Breast epithelium (tissue), 4 donors: ENCODE measurements around the gene IMMT. TPM values are rescaled to one million over a fixed set of nuclear protein-coding genes. Genes with fewer than 3 reads are reported as not detected.
"Not testable (repeated sequence)": the region's sequence is repeated elsewhere in the genome, so short reads cannot be mapped to it uniquely, and the experiment has no call there.

Experiments used
- DNase-seq, 2 donors: peaks; one replicate each; pipeline ENCODE4 v3.0.0-alpha.2; 2019; ENCODE audit warnings: low spot score in 2 of 2
- H3K27ac ChIP-seq, 2 donors: fragments of 200-600 bp; sonication (generic) in 1 of 2; one replicate each; pipeline ENCODE4 v1.5.1; 2016 to 2019; ENCODE audit warnings: mild to moderate bottlenecking in 1 of 2
- H3K27me3 ChIP-seq, 2 donors: fragments of 200-600 bp; sonication (generic) in 1 of 2; one replicate each; pipeline versions ENCODE4 v1.5.1 to v1.6.0; 2017 to 2019; ENCODE audit warnings: control low read depth in 1 of 2, mild to moderate bottlenecking in 1 of 2
- H3K36me3 ChIP-seq: fragments of 200-600 bp; one replicate; pipeline ENCODE4 v1.5.1; 2019
- H3K4me1 ChIP-seq, 2 donors: fragments of 200-600 bp; sonication (generic); one replicate each; pipeline ENCODE4 v1.5.1; 2016 to 2019; ENCODE audit warnings: control low read depth in 1 of 2
- H3K4me3 ChIP-seq, 3 donors: fragments of 200-600 bp; sonication (generic); 1 replicate in 2 of 3; 2 replicates in 1 of 3; pipeline ENCODE4 v1.5.1; 2016 to 2019; ENCODE audit warnings: mild to moderate bottlenecking in 3 of 3, moderate library complexity in 2 of 3
- H3K9me3 ChIP-seq, 2 donors: fragments of 200-600 bp; sonication (generic) in 1 of 2; one replicate each; pipeline ENCODE4 v1.5.1; 2016 to 2019; ENCODE audit warnings: control low read depth in 1 of 2
- POLR2A ChIP-seq: fragments of 450-650 bp; IDR thresholded peaks from one replicate; pipeline ENCODE4 v1.6.1; 2016; ENCODE audit warnings: antibody characterized with exemption, mild to moderate bottlenecking, moderate library complexity
- POLR2AphosphoS5 ChIP-seq, 3 donors: sonication (generic); formaldehyde crosslinking; IDR thresholded peaks; one replicate each; pipeline ENCODE4 v1.6.1; 2017; ENCODE audit warnings: antibody characterized with exemption in 3 of 3
- intact Hi-C: fragments of 100-400 bp; cut with DNase I; formaldehyde crosslinking; loops from one replicate; pipeline ENCODE4 v1.15.1; 2023; ENCODE audit warnings: low total_unique reads
- total RNA-seq, 3 donors: library from RNA; depleted of rRNA; stranded (reverse); fragments of >200 nt; gene quantifications; one replicate each; pipeline ENCODE4 v1.1.0, GENCODE V29; 2016
- TF ChIP-seq, protein P1 (sequence below), 3 donors: fragments of 450-650 bp; IDR thresholded peaks; one replicate each; pipeline ENCODE4 v1.5.1; 2016 to 2017; ENCODE audit warnings: antibody characterized with exemption in 3 of 3, mild to moderate bottlenecking in 3 of 3, moderate library complexity in 3 of 3

IMMT gene
- total RNA-seq, 3 donors from 2014 or later, result 44.8 to 56.1 (median 48.2) TPM

DNA sequence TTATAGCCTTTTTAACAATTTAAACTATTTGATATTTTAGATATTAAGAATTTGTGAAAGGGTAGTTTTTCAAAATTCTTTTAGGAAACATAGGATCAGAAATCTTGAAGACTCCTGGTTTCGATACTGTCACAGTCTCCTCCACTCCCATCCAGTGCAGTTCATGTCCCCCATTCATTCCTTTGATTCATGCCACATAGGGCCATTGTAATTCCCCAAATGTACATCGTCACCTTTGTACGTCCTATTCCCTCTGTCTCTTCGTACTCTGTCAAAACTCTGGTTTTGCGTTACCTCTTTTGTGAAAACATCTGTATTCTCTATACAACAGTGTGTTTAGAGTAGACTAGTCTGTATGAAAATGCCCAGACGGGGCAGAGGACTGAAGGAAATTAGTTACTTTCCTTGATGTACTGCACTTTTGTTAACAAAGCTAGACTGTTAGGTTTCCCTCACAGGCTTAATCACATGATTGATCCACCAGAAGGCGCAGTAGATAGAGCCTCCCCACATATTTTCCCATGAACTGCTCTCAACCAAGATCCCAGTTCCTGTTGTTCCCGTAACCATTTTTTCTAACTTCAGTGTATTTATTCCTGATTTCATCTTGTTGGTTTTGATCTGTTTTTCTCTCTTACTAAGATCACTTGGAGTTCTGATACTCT lies 6.5 kb upstream of the IMMT start:
- H3K27me3 ChIP-seq, result no peaks in the 10 kb centered on the region
- no peaks in the 10 kb centered on the region for H3K4me1 ChIP-seq
- H3K27ac ChIP-seq, result no peak overlapping the region
- TF ChIP-seq POLR2A, result no peak
- TF ChIP-seq POLR2AphosphoS5 (IDR thresholded peaks at IDR 0.05), result no peak
- no peak overlapping the region for H3K4me3 ChIP-seq
- no peak for DNase-seq
- no peaks in the 10 kb centered on the region for H3K9me3 ChIP-seq
- H3K36me3 ChIP-seq, result no peaks in the 10 kb centered on the region
- intact Hi-C loops, result no loop called here

GRCh38 chr2:86200564-86200963 lies 5.3 kb upstream of the IMMT start:
- intact Hi-C loops, H3K9me3 ChIP-seq, H3K36me3 ChIP-seq, H3K4me1 ChIP-seq, DNase-seq, H3K4me3 ChIP-seq, H3K27me3 ChIP-seq, H3K27ac ChIP-seq: not testable (repeated sequence)

DNA sequence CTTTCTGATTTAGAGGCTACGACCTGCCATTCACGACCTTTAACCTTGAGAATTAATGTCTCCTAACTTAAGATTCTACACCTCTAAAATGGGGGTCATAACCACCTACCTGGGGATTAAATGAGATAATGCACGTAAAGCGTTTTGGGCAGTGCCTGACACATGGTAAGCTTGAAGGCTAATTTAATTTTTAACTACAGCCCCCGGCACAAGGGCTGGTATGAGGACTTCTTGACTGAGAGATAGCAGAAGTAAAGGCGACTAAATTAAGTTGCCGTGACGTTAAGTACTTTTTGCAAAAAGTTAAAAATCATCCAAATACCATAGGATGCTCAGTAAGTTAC lies 4.5 kb upstream of the IMMT start:
- Histone ChIP-seq H3K36me3 (no peaks in the 10 kb centered on the region), H3K27ac (peak overlapping the region; percentile 70 to 78), H3K27me3 (no peaks in the 10 kb centered on the region), H3K9me3 (no peaks in the 10 kb centered on the region), H3K4me3 (peak overlapping the region; percentile 62 to 75 (median 68)), H3K4me1 (no peaks in the 10 kb centered on the region)
- TF ChIP-seq POLR2A (no peak), POLR2AphosphoS5 (IDR thresholded peaks at IDR 0.05) (no peak)
- TF ChIP-seq, protein P1, sequence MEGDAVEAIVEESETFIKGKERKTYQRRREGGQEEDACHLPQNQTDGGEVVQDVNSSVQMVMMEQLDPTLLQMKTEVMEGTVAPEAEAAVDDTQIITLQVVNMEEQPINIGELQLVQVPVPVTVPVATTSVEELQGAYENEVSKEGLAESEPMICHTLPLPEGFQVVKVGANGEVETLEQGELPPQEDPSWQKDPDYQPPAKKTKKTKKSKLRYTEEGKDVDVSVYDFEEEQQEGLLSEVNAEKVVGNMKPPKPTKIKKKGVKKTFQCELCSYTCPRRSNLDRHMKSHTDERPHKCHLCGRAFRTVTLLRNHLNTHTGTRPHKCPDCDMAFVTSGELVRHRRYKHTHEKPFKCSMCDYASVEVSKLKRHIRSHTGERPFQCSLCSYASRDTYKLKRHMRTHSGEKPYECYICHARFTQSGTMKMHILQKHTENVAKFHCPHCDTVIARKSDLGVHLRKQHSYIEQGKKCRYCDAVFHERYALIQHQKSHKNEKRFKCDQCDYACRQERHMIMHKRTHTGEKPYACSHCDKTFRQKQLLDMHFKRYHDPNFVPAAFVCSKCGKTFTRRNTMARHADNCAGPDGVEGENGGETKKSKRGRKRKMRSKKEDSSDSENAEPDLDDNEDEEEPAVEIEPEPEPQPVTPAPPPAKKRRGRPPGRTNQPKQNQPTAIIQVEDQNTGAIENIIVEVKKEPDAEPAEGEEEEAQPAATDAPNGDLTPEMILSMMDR (IDR thresholded peaks at IDR 0.05), result no peak
- DNase-seq, result no peak
- intact Hi-C loops, result no loop called here

DNA sequence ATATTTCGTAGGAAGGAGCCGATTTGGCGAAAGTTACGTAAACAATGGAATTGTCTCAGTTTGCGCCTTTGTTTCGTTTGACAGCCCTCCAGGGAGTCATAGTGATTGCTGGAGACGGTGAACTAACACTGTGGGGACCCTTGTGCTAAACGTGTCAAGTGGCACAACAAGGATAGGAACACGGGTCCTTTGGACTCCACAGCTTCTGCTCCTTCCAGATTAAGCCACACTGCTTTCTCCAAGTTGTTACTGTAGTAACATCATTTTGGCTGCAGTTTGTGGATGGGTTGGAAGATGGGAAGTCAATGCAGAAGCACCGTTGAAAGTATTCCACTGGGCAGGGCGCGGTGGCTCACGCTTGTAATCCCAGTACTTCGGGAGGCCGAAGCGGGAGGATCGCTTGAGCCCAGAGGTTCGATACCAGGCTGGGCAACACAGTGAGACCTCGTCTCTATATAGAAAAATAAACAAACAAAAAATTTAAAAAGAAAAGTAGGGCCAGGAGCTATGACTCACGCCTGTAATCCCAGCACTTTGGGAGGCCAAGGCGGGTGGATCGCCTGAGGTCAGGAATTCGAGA lies 636 bp upstream of the IMMT start:
- H3K4me3 ChIP-seq, result peak overlapping the region; percentile 91 to 96 (median 93)
- H3K9me3 ChIP-seq, result no peaks in the 10 kb centered on the region
- DNase-seq, result no peak
- no peaks in the 10 kb centered on the region for H3K27me3 ChIP-seq
- no peaks in the 10 kb centered on the region for H3K36me3 ChIP-seq
- intact Hi-C loops, result no loop called here
- peaks cover 7 to 8% of the 10 kb centered on the region in 2 donors for H3K4me1 ChIP-seq
- H3K27ac ChIP-seq, result peak overlapping the region; percentile 98 to 100
- TF ChIP-seq POLR2AphosphoS5 (IDR thresholded peaks at IDR 0.05) (no peak), POLR2A (no peak)
- TF ChIP-seq, protein P1 (IDR thresholded peaks at IDR 0.05), result no peak

- DNase-seq, result no peak
- H3K27ac ChIP-seq, result peak overlapping the region; percentile 98 to 100
- no peaks in the 10 kb centered on the region for H3K9me3 ChIP-seq
- no peaks in the 10 kb centered on the region for H3K36me3 ChIP-seq
- H3K4me1 ChIP-seq, result peaks cover 7 to 8% of the 10 kb centered on the region in 2 donors
- no peaks in the 10 kb centered on the region for H3K27me3 ChIP-seq
- TF ChIP-seq, protein P1 (IDR thresholded peaks at IDR 0.05), result no peak
- TF ChIP-seq POLR2AphosphoS5 (IDR thresholded peaks at IDR 0.05) (no peak), POLR2A (no peak)
- intact Hi-C loops, result no loop called here
- H3K4me3 ChIP-seq, result peak overlapping the region; percentile 91 to 96 (median 93)
Observed at GRCh38 chr2:86194751-86195054, 559 bp downstream of the IMMT start.

DNA sequence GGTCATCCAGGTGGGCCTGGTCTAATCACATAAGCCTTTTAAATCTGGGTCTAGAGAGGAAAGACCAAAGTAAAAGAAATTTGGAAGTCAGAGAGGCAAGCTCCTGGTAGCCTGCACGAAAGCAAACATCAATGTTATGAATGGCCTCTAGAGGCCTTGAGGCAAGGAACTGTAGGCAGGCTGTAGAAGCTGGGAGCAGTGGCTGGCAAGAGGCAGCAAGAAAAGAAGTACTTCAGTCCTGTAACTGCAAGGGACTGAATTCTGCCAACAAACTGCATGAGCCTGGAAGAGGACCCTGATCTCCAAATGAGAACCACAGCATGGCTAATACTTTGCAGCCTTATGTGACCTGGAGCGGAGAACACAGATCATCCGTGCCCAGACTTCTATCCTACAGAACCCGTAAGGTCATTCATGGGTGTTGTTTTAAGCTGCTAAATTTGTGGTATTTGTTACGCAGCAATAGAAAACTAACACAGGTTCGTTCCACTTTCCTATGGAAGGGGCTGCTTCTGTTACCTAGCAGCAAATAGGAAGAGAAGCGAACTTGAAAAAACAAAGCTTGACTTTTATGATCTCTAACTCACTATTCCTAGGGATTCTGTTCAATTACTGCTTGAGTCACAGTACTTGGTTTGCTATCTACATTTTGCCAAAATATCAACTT lies 1.2 kb downstream of the IMMT start:
- Histone ChIP-seq H3K27me3 (no peaks in the 10 kb centered on the region), H3K4me3 (peak overlapping the region; percentile 91 to 96 (median 93)), H3K4me1 (peaks cover 7 to 8% of the 10 kb centered on the region in 2 donors), H3K27ac (peak overlapping the region; percentile 98 to 100), H3K9me3 (no peaks in the 10 kb centered on the region), H3K36me3 (no peaks in the 10 kb centered on the region)
- no peak for TF ChIP-seq POLR2A
- no peak for TF ChIP-seq POLR2AphosphoS5 (IDR thresholded peaks at IDR 0.05)
- TF ChIP-seq, protein P1 (IDR thresholded peaks at IDR 0.05), result no peak
- no peak for DNase-seq
- intact Hi-C loops, result no loop called here
